Panc1 (cell line): ENCODE measurements around the gene UCP2.

Experiments used
- CTCF ChIP-seq: fragments of 450-650 bp; IDR thresholded peaks from 2 replicates; pipeline ENCODE4 v1.5.1; 2017; ENCODE audit warnings: mild to moderate bottlenecking
- SIN3A ChIP-seq: IDR thresholded peaks from 2 replicates; pipeline ENCODE4 v1.6.1; 2012; ENCODE audit warnings: low read depth, mild to moderate bottlenecking, low read length, moderate library complexity, borderline replicate concordance; ENCODE audit not compliant: insufficient read depth

GRCh38 chr11:74009675-74010305 is 27.1 kb upstream of the UCP2 start:
- TF ChIP-seq SIN3A = no peak
- TF ChIP-seq CTCF = no peak
